HepG2 (cell line): ENCODE results near the gene UQCRHL. TPM values are rescaled to one million over a fixed set of nuclear protein-coding genes. Genes with fewer than 3 reads are reported as not detected.

Source experiments
- ATF7-NPFF ChIP-seq: sonication (generic); formaldehyde crosslinking; IDR thresholded peaks from 2 replicates; pipeline ENCODE4 v1.8.1; 2023; ENCODE audit warnings: mild to moderate bottlenecking, low read depth, missing genetic modification reagents, moderate library complexity
- ATRX ChIP-seq: sonication (generic); formaldehyde crosslinking; IDR thresholded peaks from 2 replicates; pipeline ENCODE4 v1.4.0; 2020; ENCODE audit warnings: missing genetic modification reagents, borderline replicate concordance
- ETS1 ChIP-seq: sonication (generic); formaldehyde crosslinking; IDR thresholded peaks from 2 replicates; pipeline ENCODE4 v1.4.0; 2020; ENCODE audit warnings: missing genetic modification reagents
- ETV6 ChIP-seq: sonication (generic); formaldehyde crosslinking; conservative IDR thresholded peaks from 2 replicates; pipeline ENCODE4 v1.4.0; 2020; ENCODE audit warnings: missing genetic modification reagents
- JUND ChIP-seq: sonication (generic); formaldehyde crosslinking; IDR thresholded peaks from 2 replicates; pipeline ENCODE4 v1.8.0; 2022; ENCODE audit warnings: mild to moderate bottlenecking, missing genetic modification reagents
- MZF1 ChIP-seq: sonication (generic); formaldehyde crosslinking; IDR thresholded peaks from 2 replicates; pipeline ENCODE4 v1.8.1; 2023; ENCODE audit warnings: mild to moderate bottlenecking, missing genetic modification reagents, borderline replicate concordance
- ONECUT2 ChIP-seq: sonication (generic); formaldehyde crosslinking; IDR thresholded peaks from 2 replicates; pipeline ENCODE4 v1.4.0; 2020; ENCODE audit warnings: missing genetic modification reagents
- PRDM10 ChIP-seq: sonication (generic); formaldehyde crosslinking; IDR thresholded peaks from 2 replicates; pipeline ENCODE4 v1.4.0; 2020; ENCODE audit warnings: low read depth, missing genetic modification reagents
- RBFOX2 ChIP-seq: fragments of 200-400 bp; formaldehyde crosslinking; IDR thresholded peaks from 2 replicates; pipeline ENCODE4 v1.6.1; 2017; ENCODE audit warnings: low read depth, mild to moderate bottlenecking, low read length
- SIN3B ChIP-seq: fragments of 150-350 bp; IDR thresholded peaks from 2 replicates; pipeline ENCODE4 v1.6.1; 2014; ENCODE audit warnings: low read length
- SIX1 ChIP-seq: sonication (generic); formaldehyde crosslinking; IDR thresholded peaks from 2 replicates; pipeline ENCODE4 v1.4.0; 2020; ENCODE audit warnings: missing genetic modification reagents, borderline replicate concordance
- TARDBP ChIP-seq: sonication (generic); formaldehyde crosslinking; IDR thresholded peaks from 2 replicates; pipeline ENCODE4 v1.8.0; 2022; ENCODE audit warnings: mild to moderate bottlenecking, missing genetic modification reagents
- ZC3H13 ChIP-seq: sonication (generic); formaldehyde crosslinking; IDR thresholded peaks from 2 replicates; pipeline ENCODE4 v1.8.1; 2023; ENCODE audit warnings: mild to moderate bottlenecking, missing genetic modification reagents, moderate library complexity
- ZKSCAN1 ChIP-seq: fragments of 150-350 bp; IDR thresholded peaks from 2 replicates; pipeline ENCODE4 v1.6.1; 2014; ENCODE audit warnings: low read length
- ZNF619 ChIP-seq: sonication (generic); formaldehyde crosslinking; IDR thresholded peaks from 2 replicates; pipeline ENCODE4 v1.4.0; 2020; ENCODE audit warnings: mild to moderate bottlenecking, missing genetic modification reagents
- ZNF841 ChIP-seq: sonication (generic); formaldehyde crosslinking; IDR thresholded peaks from 2 replicates; pipeline ENCODE4 v1.8.1; 2023; ENCODE audit warnings: missing genetic modification reagents, borderline replicate concordance
- ZSCAN29 ChIP-seq: sonication (generic); formaldehyde crosslinking; conservative IDR thresholded peaks from 2 replicates; pipeline ENCODE4 v1.4.0; 2020; ENCODE audit warnings: mild to moderate bottlenecking, missing genetic modification reagents
- polyA plus RNA-seq, 8 experiments: library from polyadenylated mRNA; depleted of rRNA in 3 of 8; stranded (reverse) in 7 of 8; unstranded in 1 of 8; fragments of >200 nt; fragmentation: Illumina TruSeq in 4 of 8; extraction: Trizol in 4 of 8; gene quantifications; 2 replicates each; pipeline versions ENCODE4 v1.2.1 to v1.2.3, GENCODE V29; 2011 to 2016; ENCODE audit warnings: low read depth in 4 of 8, missing spikeins in 1 of 8, mixed read lengths in 1 of 8; ENCODE audit not compliant: insufficient read depth in 1 of 8
- total RNA-seq, 5 experiments: library from RNA; depleted of rRNA; stranded (reverse); fragments of >200 nt; fragmentation: Illumina TruSeq; extraction: Trizol; gene quantifications; 2 replicates each; pipeline ENCODE4 v1.2.3, GENCODE V29; 2016; ENCODE audit warnings: low read depth in 1 of 5
- TF ChIP-seq, protein P1 (sequence below), 2 experiments: sonication (generic) in 1 of 2; formaldehyde crosslinking in 1 of 2; IDR thresholded peaks; 2 replicates each; pipeline versions ENCODE4 v1.4.0 to v1.6.1; 2016 to 2020; ENCODE audit warnings: borderline replicate concordance in 1 of 2, low read depth in 1 of 2, mild to moderate bottlenecking in 1 of 2, missing genetic modification reagents in 1 of 2
- TF ChIP-seq, protein P2 (sequence below): sonication (generic); formaldehyde crosslinking; IDR thresholded peaks from 2 replicates; pipeline ENCODE4 v1.4.0; 2020; ENCODE audit warnings: missing genetic modification reagents; ENCODE audit errors: not compliant biosample characterization

The UQCRHL gene
- total and polyA plus RNA-seq, 2 of the 13 experiments (the other 11 are each of a cell fraction or from before 2014, with no cell fraction given): 1.8 to 2.3 TPM

GRCh38 chr1:15802234-15802965 lies 5.0 kb downstream of the UQCRHL start (continued):
- TF ChIP-seq RBFOX2: no peak
- no peak for TF ChIP-seq ETS1 (CRISPR knock-in tag)
- TF ChIP-seq ZNF841 (CRISPR knock-in tag): no peak
- TF ChIP-seq MZF1 (CRISPR knock-in tag): no peak
- TF ChIP-seq ONECUT2 (CRISPR knock-in tag): peak; percentile 74
- TF ChIP-seq ATRX: no peak
- TF ChIP-seq TARDBP (CRISPR knock-in tag): peak; percentile 73; the same call in 1 of the 2 replicates
- TF ChIP-seq ZSCAN29 (CRISPR knock-in tag): peak; percentile 78; the same call in 1 of the 2 replicates
- no peak for TF ChIP-seq ZKSCAN1
- no peak for TF ChIP-seq ZNF619
- TF ChIP-seq PRDM10 (CRISPR knock-in tag): no peak
- no peak for TF ChIP-seq SIN3B
- TF ChIP-seq SIX1 (CRISPR knock-in tag): no peak
- TF ChIP-seq, protein P1, sequence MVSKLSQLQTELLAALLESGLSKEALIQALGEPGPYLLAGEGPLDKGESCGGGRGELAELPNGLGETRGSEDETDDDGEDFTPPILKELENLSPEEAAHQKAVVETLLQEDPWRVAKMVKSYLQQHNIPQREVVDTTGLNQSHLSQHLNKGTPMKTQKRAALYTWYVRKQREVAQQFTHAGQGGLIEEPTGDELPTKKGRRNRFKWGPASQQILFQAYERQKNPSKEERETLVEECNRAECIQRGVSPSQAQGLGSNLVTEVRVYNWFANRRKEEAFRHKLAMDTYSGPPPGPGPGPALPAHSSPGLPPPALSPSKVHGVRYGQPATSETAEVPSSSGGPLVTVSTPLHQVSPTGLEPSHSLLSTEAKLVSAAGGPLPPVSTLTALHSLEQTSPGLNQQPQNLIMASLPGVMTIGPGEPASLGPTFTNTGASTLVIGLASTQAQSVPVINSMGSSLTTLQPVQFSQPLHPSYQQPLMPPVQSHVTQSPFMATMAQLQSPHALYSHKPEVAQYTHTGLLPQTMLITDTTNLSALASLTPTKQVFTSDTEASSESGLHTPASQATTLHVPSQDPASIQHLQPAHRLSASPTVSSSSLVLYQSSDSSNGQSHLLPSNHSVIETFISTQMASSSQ (IDR thresholded peaks at IDR 0.05; ENCODE audit: low read depth): 0 out of 2 replicates have a peak, but pooled peaks have one; percentile 40
- TF ChIP-seq, protein P1 (CRISPR knock-in tag; IDR thresholded peaks at IDR 0.05; ENCODE audit: borderline replicate concordance): no peak
- TF ChIP-seq, protein P2, sequence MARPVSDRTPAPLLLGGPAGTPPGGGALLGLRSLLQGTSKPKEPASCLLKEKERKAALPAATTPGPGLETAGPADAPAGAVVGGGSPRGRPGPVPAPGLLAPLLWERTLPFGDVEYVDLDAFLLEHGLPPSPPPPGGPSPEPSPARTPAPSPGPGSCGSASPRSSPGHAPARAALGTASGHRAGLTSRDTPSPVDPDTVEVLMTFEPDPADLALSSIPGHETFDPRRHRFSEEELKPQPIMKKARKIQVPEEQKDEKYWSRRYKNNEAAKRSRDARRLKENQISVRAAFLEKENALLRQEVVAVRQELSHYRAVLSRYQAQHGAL (CRISPR knock-in tag): no peak
- TF ChIP-seq JUND: no peak
- no peak for TF ChIP-seq ETV6 (CRISPR knock-in tag)
- TF ChIP-seq ATF7-NPFF (CRISPR knock-in tag): no peak
- TF ChIP-seq ZC3H13: 0 out of 2 replicates have a peak, but pooled peaks have one; percentile 40
